GM21576 (cell line): Measurements from ENCODE around the gene NUP93.

Experiments
- ATAC-seq: cut with Tn5 transposase; IDR thresholded peaks from one replicate; pipeline ENCODE4 v1.9.1; 2021; ENCODE audit warnings: mild to moderate bottlenecking, moderate library complexity; ENCODE audit not compliant: unreplicated experiment

Gene NUP93

GRCh38 chr16:56729735-56730662 is at the start of gene NUP93:
NUP93 (plus strand) TSS chr16:56730129; CDS start chr16:56748248, 18,119 bp downstream.
- peak; percentile 82 for ATAC-seq

GRCh38 chr16:56681939-56682702 is 47.8 kb upstream of the NUP93 start, which contains the start of gene MT1X:
MT1X (plus strand) TSS chr16:56682470; CDS start chr16:56682541, 71 bp downstream.
- peak; percentile 97 for ATAC-seq

GRCh38 chr16:56682703-56683397 is 47.1 kb upstream of the NUP93 start:
- no peak for ATAC-seq

GRCh38 chr16:56683424-56684172 is 46.3 kb upstream of the NUP93 start:
- ATAC-seq, result no peak

DNA sequence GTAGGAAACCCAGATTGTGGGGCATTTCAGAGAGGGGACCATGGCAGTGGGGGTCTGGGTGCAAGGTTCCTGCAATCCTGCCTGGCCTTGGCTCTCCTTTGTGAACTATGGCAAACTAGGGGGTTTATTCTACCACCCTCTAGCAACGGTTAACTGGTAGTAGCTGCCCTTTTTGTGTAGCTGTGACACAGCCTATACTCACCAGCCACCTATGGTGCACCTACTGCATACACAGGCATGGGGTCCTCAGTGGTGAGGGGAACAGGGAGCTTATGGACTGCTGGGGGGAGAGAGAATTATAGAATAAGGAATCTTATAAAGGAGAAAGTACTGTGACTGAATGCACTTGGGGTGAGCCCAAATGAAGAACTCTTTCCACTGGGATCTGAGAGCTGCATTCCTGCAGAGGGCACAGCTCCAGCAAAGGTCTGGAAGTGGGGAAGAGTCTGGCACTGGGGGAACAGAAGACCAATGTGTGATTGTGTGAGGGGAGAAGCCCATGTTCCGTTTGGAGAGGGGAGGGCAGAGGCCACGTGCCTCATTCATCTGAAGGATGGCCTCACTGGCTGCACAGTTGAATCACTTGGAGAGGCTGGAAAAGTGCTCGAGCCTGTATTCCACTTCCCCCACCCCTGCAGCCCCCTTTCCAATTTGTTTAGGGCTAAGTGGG is 45.5 kb upstream of the NUP93 start:
- ATAC-seq, result no peak

- no peak for ATAC-seq
These were observed 44.9 kb upstream of the NUP93 start for GRCh38 chr16:56684926-56685590.

DNA sequence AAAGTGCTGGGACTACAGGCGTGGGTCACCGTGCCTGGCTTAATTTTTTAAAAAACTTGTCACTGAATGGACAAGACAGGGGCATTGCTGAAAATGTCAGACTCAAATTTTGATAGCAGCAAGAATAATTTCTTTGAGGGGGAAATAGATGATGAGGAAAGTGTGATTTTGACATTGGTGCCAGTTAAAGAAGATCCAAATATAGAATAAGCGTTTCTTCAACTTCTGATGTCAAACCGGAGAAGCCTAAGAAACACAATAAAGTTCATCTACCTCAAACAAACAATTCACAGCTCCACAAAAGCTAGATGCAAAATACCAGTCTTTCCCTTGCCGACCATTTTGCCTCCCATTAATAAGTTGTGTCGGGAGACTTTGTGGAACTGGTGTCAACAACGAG is 43.2 kb upstream of the NUP93 start:
- ATAC-seq, result no peak

- no peak for ATAC-seq
These were observed 41.2 kb upstream of the NUP93 start for GRCh38 chr16:56688762-56689161.

GRCh38 chr16:56689171-56689570 is 40.8 kb upstream of the NUP93 start:
- ATAC-seq, result no peak

- no peak for ATAC-seq
These were observed 39.4 kb upstream of the NUP93 start for GRCh38 chr16:56690420-56691122.

GRCh38 chr16:56691885-56692284 is 38.0 kb upstream of the NUP93 start:
- ATAC-seq, result no peak

DNA sequence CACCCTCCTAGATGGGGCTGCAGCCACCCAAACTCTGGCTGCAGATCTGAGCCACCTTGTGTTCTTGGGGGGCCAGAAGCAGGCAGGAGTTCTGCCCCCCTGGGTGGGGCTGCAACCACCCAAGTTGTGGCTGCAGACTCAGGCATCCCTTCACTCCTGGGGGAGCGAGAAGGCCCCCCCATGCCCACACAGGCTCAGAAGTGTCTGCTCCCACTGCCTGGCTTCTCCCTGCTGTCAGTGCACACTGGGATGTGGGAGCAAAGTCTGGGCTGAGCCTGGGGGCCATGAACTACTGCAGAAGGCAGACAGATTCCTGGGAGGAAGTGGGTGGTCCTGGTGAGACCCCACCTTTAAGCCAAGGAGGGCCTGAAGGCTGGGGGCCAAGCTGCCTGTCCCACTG is 34.7 kb upstream of the NUP93 start:
- ATAC-seq, result no peak

- no peak for ATAC-seq
These were observed 32.3 kb upstream of the NUP93 start for GRCh38 chr16:56697456-56698155.

- ATAC-seq, result no peak
These were observed 29.7 kb upstream of the NUP93 start for GRCh38 chr16:56700195-56700594.

DNA sequence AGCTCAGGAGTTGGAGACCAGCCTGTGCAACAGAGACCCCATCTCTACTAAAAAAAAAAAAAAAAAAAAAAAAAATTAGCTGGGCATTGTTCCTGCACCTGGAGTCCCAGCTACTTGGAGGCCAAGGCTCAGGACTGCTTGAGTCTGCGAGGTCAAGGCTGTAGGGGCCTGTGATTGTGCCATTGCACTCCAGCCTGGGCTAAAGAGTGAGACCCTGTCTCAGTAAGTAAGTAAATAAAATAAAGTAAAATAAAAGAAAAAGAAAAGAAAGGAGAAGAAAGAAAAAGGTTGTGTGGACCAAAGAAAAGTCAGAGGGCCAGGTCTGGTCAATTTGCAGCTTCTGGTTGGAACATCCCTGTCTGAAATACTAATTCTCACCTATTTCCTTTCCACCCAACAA is 29.3 kb upstream of the NUP93 start:
- no peak for ATAC-seq

- no peak for ATAC-seq
These were observed 28.4 kb upstream of the NUP93 start for GRCh38 chr16:56701534-56701933.

DNA sequence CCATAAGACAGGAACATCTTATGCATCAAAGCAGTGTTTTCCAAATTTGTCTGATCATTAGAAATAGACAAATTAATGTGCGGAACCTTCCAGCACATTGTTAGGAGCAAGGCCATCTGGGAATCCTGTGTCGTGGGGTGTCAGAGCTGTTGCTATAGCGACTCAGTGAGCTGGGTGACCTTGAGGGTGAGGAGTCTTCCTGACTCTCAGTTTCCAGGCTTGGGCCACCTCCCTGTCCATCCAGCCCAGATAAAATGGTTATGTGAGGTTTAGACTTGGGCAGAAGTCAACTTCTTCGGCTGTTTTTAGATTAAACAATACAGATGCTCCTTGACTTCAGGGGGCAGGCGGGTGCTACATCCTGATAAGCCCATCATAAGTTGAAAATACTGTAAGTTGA is 27.1 kb upstream of the NUP93 start:
- ATAC-seq, result no peak
